HCT116 (cell line): Measurements from ENCODE around the gene ETHE1. TPM values are rescaled to one million over a fixed set of nuclear protein-coding genes. Genes with fewer than 3 reads are reported as not detected.

ENCODE experiments used
- ATAC-seq: fragments of 200-7000 bp; cut with Tn5 transposase; 2 replicates; pipeline ENCODE4 v1.9.1; 2020; ENCODE audit warnings: mild to moderate bottlenecking, moderate library complexity
- BruUV-seq: library from RNA; stranded (reverse); fragments of 400-500 nt; replicated peaks from 2 replicates; lab custom pipeline; 2021; lab: Mats Ljungman, UMichigan
- CTCF ChIA-PET: fragments of 300-600 bp; sonication (Branson Sonifier 250); formaldehyde crosslinking; loops from one replicate; lab custom pipeline; 2021; ENCODE audit warnings: antibody characterized with exemption; lab: Charles Lee
- POLR2A ChIA-PET: fragments of 300-600, 350-600 bp; sonication (Branson Sonifier 250); formaldehyde crosslinking; loops from one replicate; lab custom pipeline; 2021; ENCODE audit warnings: antibody characterized with exemption; lab: Charles Lee
- RAD21 ChIA-PET, 2 experiments: fragments of 300-600 bp; sonication (Branson Sonifier 250); formaldehyde crosslinking; loops; one replicate each; lab custom pipeline; 2023; ENCODE audit warnings: low total read pairs in 2 of 2; ENCODE audit not compliant: uncharacterized antibody in 2 of 2, unreplicated experiment in 2 of 2, low non-redundant PET in 1 of 2; lab: Charles Lee
- DNase-seq: peaks from one replicate; pipeline ENCODE4 v3.0.0-alpha.2; 2010; ENCODE audit warnings: low read depth, low spot score
- H2AFZ ChIP-seq: fragments of 200-600 bp; shearing (Covaris generic), sonication (generic); 2 replicates; pipeline ENCODE4 v1.6.1; 2017; ENCODE audit warnings: low read depth, mixed run types, mixed read lengths, antibody characterized with exemption, low read length; ENCODE audit not compliant: poor library complexity, severe bottlenecking
- H3K27ac ChIP-seq: 2 replicates; pipeline ENCODE4 v1.5.1; 2012; ENCODE audit warnings: low read depth, low read length
- H3K27me3 ChIP-seq: fragments of 200-600 bp; sonication (generic); 2 replicates; pipeline ENCODE4 v1.6.1; 2016; ENCODE audit warnings: mixed run types, low read length, mixed read lengths; ENCODE audit not compliant: insufficient read depth
- H3K36me3 ChIP-seq, 2 experiments: fragments of 200-500 bp in 1 of 2; fragments of 200-600 bp in 1 of 2; sonication (Bioruptor generic) in 1 of 2; sonication (generic) in 1 of 2; 2 replicates each; pipeline versions ENCODE4 v1.5.1 to v1.6.1; 2014 to 2016; ENCODE audit warnings: low read length in 2 of 2, inconsistent platforms in 1 of 2, mixed read lengths in 1 of 2, mixed run types in 1 of 2; ENCODE audit not compliant: insufficient read depth in 2 of 2, control insufficient read depth in 1 of 2
- H3K4me1 ChIP-seq, 2 experiments: fragments of 200-600 bp in 1 of 2; sonication (generic) in 1 of 2; 2 replicates each; pipeline versions ENCODE4 v1.5.1 to v1.6.1; 2012 to 2017; ENCODE audit warnings: low read length in 2 of 2, inconsistent platforms in 1 of 2, mild to moderate bottlenecking in 1 of 2, mixed read lengths in 1 of 2, mixed run types in 1 of 2, moderate library complexity in 1 of 2; ENCODE audit not compliant: insufficient read depth in 2 of 2, control insufficient read depth in 1 of 2
- H3K4me2 ChIP-seq: fragments of 200-600 bp; sonication (generic); 2 replicates; pipeline ENCODE4 v1.6.1; 2017; ENCODE audit warnings: mixed run types, low read length, mixed read lengths
- H3K4me3 ChIP-seq, 2 experiments: fragments of 200-600 bp in 1 of 2; sonication (generic) in 1 of 2; replicated peaks in 1 of 2; 2 replicates each; pipeline ENCODE4 v1.5.1; 2011 to 2016; ENCODE audit warnings: low read length in 2 of 2, control low read depth in 1 of 2, low read depth in 1 of 2, mild to moderate bottlenecking in 1 of 2, mixed read lengths in 1 of 2, mixed run types in 1 of 2
- H3K79me2 ChIP-seq: fragments of 200-600 bp; sonication (generic); 2 replicates; pipeline ENCODE4 v1.6.1; 2017; ENCODE audit warnings: mild to moderate bottlenecking, mixed run types, low read length, moderate library complexity, mixed read lengths; ENCODE audit not compliant: insufficient read depth
- H3K9ac ChIP-seq: fragments of 200-600 bp; sonication (generic); 2 replicates; pipeline ENCODE4 v1.6.1; 2016; ENCODE audit warnings: low read length, mixed read lengths
- H3K9me2 ChIP-seq: fragments of 200-600 bp; sonication (generic), shearing (Covaris generic); 2 replicates; pipeline ENCODE4 v1.6.1; 2017; ENCODE audit warnings: mixed run types, mild to moderate bottlenecking, moderate library complexity; ENCODE audit not compliant: insufficient read depth
- H3K9me3 ChIP-seq, 2 experiments: fragments of 200-500 bp in 1 of 2; fragments of 200-600 bp in 1 of 2; sonication (Bioruptor generic) in 1 of 2; sonication (generic) in 1 of 2; 2 replicates each; pipeline ENCODE4 v1.6.1; 2014 to 2017; ENCODE audit warnings: low read length in 2 of 2, mixed read lengths in 2 of 2, inconsistent platforms in 1 of 2, low read depth in 1 of 2, mild to moderate bottlenecking in 1 of 2, mixed run types in 1 of 2, moderate library complexity in 1 of 2; ENCODE audit not compliant: control insufficient read depth in 1 of 2, insufficient read depth in 1 of 2
- H4K20me1 ChIP-seq: fragments of 200-600 bp; sonication (generic), shearing (Covaris generic); 2 replicates; pipeline ENCODE4 v1.6.1; 2017; ENCODE audit warnings: mixed run types, mild to moderate bottlenecking, moderate library complexity; ENCODE audit not compliant: insufficient read depth
- ATF3 ChIP-seq: IDR thresholded peaks from 2 replicates; pipeline ENCODE4 v1.6.1; 2012
- CBX3 ChIP-seq: IDR thresholded peaks from 2 replicates; pipeline ENCODE4 v1.6.1; 2012; ENCODE audit warnings: low read depth
- CTCF ChIP-seq, 3 experiments: fragments of 200-600 bp in 1 of 3; sonication (generic) in 1 of 3; IDR thresholded peaks in 2 of 3; conservative IDR thresholded peaks in 1 of 3; 2 replicates each; pipeline ENCODE4 v1.5.1; 2012 to 2017; ENCODE audit warnings: low read depth in 2 of 3, low read length in 2 of 3, antibody characterized with exemption in 1 of 3, borderline replicate concordance in 1 of 3, control low read depth in 1 of 3, mild to moderate bottlenecking in 1 of 3, mixed read lengths in 1 of 3, mixed run types in 1 of 3, moderate library complexity in 1 of 3; ENCODE audit not compliant: insufficient read depth in 1 of 3
- EZH2 ChIP-seq: fragments of 200-600 bp; sonication (generic); IDR thresholded peaks from 2 replicates; pipeline ENCODE4 v1.6.1; 2017; ENCODE audit warnings: antibody characterized with exemption, mixed run types
- EZH2phosphoT487 ChIP-seq: fragments of 200-600 bp; IDR thresholded peaks from 2 replicates; pipeline ENCODE4 v1.6.1; 2018; ENCODE audit warnings: antibody characterized with exemption, borderline replicate concordance
- FOSL1 ChIP-seq: IDR thresholded peaks from 2 replicates; pipeline ENCODE4 v1.6.1; 2012; ENCODE audit warnings: low read depth
- JUND ChIP-seq: IDR thresholded peaks from 2 replicates; pipeline ENCODE4 v1.6.1; 2012
- MAX ChIP-seq: IDR thresholded peaks from 2 replicates; pipeline ENCODE4 v1.6.1; 2012
- POLR2A ChIP-seq: IDR thresholded peaks from 2 replicates; pipeline ENCODE4 v1.7.0; 2011; ENCODE audit warnings: borderline replicate concordance; ENCODE audit not compliant: insufficient read depth, insufficient read length; ENCODE audit errors: extremely low read depth
- RAD21 ChIP-seq: IDR thresholded peaks from 2 replicates; pipeline ENCODE4 v1.6.1; 2012; ENCODE audit warnings: low read depth, mild to moderate bottlenecking
- SIN3A ChIP-seq: IDR thresholded peaks from 2 replicates; pipeline ENCODE4 v1.6.1; 2012; ENCODE audit warnings: low read depth
- TCF7L2 ChIP-seq: IDR thresholded peaks from 2 replicates; pipeline ENCODE4 v1.7.0; 2011; ENCODE audit warnings: borderline replicate concordance, inconsistent platforms; ENCODE audit not compliant: insufficient read depth, insufficient read length; ENCODE audit errors: extremely low read depth
- YY1 ChIP-seq: IDR thresholded peaks from 2 replicates; pipeline ENCODE4 v1.6.1; 2011; ENCODE audit warnings: low read length, low read depth, moderate library complexity, mild to moderate bottlenecking; ENCODE audit not compliant: insufficient replicate concordance; ENCODE audit errors: extremely low read depth
- ZNF274 ChIP-seq: fragments of 200-500 bp; sonication (Bioruptor generic); IDR thresholded peaks from 2 replicates; pipeline ENCODE4 v1.6.1; 2014; ENCODE audit warnings: mild to moderate bottlenecking, low read depth, low read length, inconsistent platforms
- intact Hi-C: fragments of 100-400 bp; cut with micrococcal nuclease; formaldehyde crosslinking; loops from 2 replicates; pipeline ENCODE4 v1.10.0; 2022
- total RNA-seq: library from RNA; stranded (reverse); gene quantifications from one replicate; pipeline ENCODE4 v1.2.1, GENCODE V29; 2021; ENCODE audit not compliant: unreplicated experiment

Gene ETHE1
- total RNA-seq, 1 experiment from 2014 or later = 64.3 TPM

DNA sequence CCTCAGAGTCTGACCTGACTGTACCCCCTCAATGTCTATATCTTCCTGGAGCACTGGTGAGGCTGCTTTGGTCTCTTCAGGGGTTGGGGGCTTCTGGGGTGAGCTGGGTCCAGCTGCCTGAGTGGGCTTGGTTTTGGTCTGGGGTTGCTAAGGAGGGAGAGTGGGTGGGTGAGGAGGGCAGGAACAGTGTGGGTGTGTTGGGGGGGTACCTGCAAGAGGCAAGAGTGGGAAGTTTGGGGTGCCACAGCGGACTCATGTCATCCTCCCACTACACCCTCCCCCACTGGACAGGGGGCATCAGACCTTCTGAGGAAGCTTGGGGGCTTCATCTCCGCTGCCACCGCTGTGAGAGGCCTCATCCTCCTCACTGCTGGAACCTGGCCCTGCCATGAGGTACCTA, 19.6 kb upstream of the ETHE1 start:
- Histone ChIP-seq H4K20me1 (no peaks in the 10 kb centered on the region), H3K27ac (no peak overlapping the region), H3K9ac (no peak overlapping the region), H3K9me3 (no peaks in the 10 kb centered on the region), H3K9me2 (no peaks in the 10 kb centered on the region), H3K79me2 (no peaks in the 10 kb centered on the region), H3K27me3 (no peaks in the 10 kb centered on the region), H3K4me1 (no peaks in the 10 kb centered on the region), H3K36me3 (peaks cover 4 to 10% of the 10 kb centered on the region in 2 experiments), H2AFZ (no peak overlapping the region), H3K4me2 (no peak overlapping the region), H3K4me3 (no peak overlapping the region)
- ATAC-seq (no peak), DNase-seq (no peak)
- ChIA-PET RAD21 (no interaction called here), CTCF (no interaction called here), POLR2A (no interaction called here)
- TF ChIP-seq CBX3 (no peak), SIN3A (no peak), CTCF (IDR thresholded peaks at IDR 0.05 in 2 of 3, conservative IDR thresholded peaks at IDR 0.05 in 1 of 3; ENCODE audit: borderline replicate concordance in 1 of 3, insufficient read depth in 1 of 3, low read depth in 2 of 3, low read length in 2 of 3) (no peak), JUND (no peak), TCF7L2 (no peak), MAX (no peak), EZH2 (no peak), RAD21 (no peak), POLR2A (no peak), FOSL1 (no peak), ATF3 (no peak), EZH2phosphoT487 (no peak), YY1 (no peak), ZNF274 (no peak)
- BruUV-seq = no TSS peak
- intact Hi-C loops = no loop called here
